ENCODE results near the gene CCDC60. TPM values are rescaled to one million over a fixed set of nuclear protein-coding genes. Genes with fewer than 3 reads are reported as not detected.

Gene CCDC60
- total RNA-seq, 2 experiments from 2014 or later = not detected

GRCh38 chr12:119460876-119461275 lies 126.3 kb downstream of the CCDC60 start:
- ChIA-PET POLR2A (no interaction called here), CTCF (interaction anchor here (1.4 kb wide), 1 partner anchor 17 kb away, joined by 3 read pairs; no protein-coding TSS in a partner anchor)
- Mint-ChIP-seq H3K4me1 (ENCODE audit: low read depth) (no peaks in the 10 kb centered on the region), H3K27ac (no peak overlapping the region), H3K4me3 (no peak overlapping the region), H3K36me3 (ENCODE audit: low read depth) (no peaks in the 10 kb centered on the region), H3K27me3 (ENCODE audit: low read depth) (no peaks in the 10 kb centered on the region), H3K9me3 (ENCODE audit: insufficient read depth) (no peaks in the 10 kb centered on the region)
- DNase-seq = no peak
- ATAC-seq = no peak

GRCh38 chr12:119461636-119462214 lies 127.2 kb downstream of the CCDC60 start:
- ChIA-PET POLR2A (no interaction called here), CTCF (no interaction called here)
- H3K36me3 Mint-ChIP-seq (ENCODE audit: low read depth) = no peaks in the 10 kb centered on the region
- no peaks in the 10 kb centered on the region for H3K27me3 Mint-ChIP-seq (ENCODE audit: low read depth)
- H3K4me3 Mint-ChIP-seq = no peak overlapping the region
- ATAC-seq (no peak), DNase-seq (no peak)
- H3K9me3 Mint-ChIP-seq (ENCODE audit: insufficient read depth) = no peaks in the 10 kb centered on the region
- no peaks in the 10 kb centered on the region for H3K4me1 Mint-ChIP-seq (ENCODE audit: low read depth)
- no peak overlapping the region for H3K27ac Mint-ChIP-seq

GRCh38 chr12:119463211-119463926 lies 128.8 kb downstream of the CCDC60 start:
- Mint-ChIP-seq H3K9me3 (ENCODE audit: insufficient read depth) (no peaks in the 10 kb centered on the region), H3K36me3 (ENCODE audit: low read depth) (no peaks in the 10 kb centered on the region), H3K4me3 (no peak overlapping the region), H3K4me1 (ENCODE audit: low read depth) (no peaks in the 10 kb centered on the region), H3K27ac (no peak overlapping the region), H3K27me3 (ENCODE audit: low read depth) (no peaks in the 10 kb centered on the region)
- ATAC-seq (no peak), DNase-seq (no peak)
- CTCF ChIA-PET = no interaction called here
- POLR2A ChIA-PET = interaction anchor here (0.6 kb wide), 1 partner anchor 254 kb away, joined by 5 read pairs; no protein-coding TSS in a partner anchor

- ATAC-seq = no peak
- Mint-ChIP-seq H3K36me3 (ENCODE audit: low read depth) (no peaks in the 10 kb centered on the region), H3K4me1 (ENCODE audit: low read depth) (no peaks in the 10 kb centered on the region), H3K27ac (no peak overlapping the region), H3K9me3 (ENCODE audit: insufficient read depth) (no peaks in the 10 kb centered on the region), H3K27me3 (ENCODE audit: low read depth) (no peaks in the 10 kb centered on the region), H3K4me3 (no peak overlapping the region)
- POLR2A ChIA-PET = no interaction called here
- CTCF ChIA-PET = no interaction called here
- no peak for DNase-seq
Measured at GRCh38 chr12:119468296-119468695, 133.8 kb downstream of the CCDC60 start.

- H3K27ac Mint-ChIP-seq = no peak overlapping the region
- H3K4me1 Mint-ChIP-seq (ENCODE audit: low read depth) = no peaks in the 10 kb centered on the region
- ATAC-seq = no peak
- CTCF ChIA-PET = no interaction called here
- no peaks in the 10 kb centered on the region for H3K9me3 Mint-ChIP-seq (ENCODE audit: insufficient read depth)
- H3K4me3 Mint-ChIP-seq = no peak overlapping the region
- POLR2A ChIA-PET = no interaction called here
- no peak for DNase-seq
- no peaks in the 10 kb centered on the region for H3K36me3 Mint-ChIP-seq (ENCODE audit: low read depth)
- H3K27me3 Mint-ChIP-seq (ENCODE audit: low read depth) = no peaks in the 10 kb centered on the region
Measured at GRCh38 chr12:119475650-119476049, 141.1 kb downstream of the CCDC60 start.

GRCh38 chr12:119476951-119477350 lies 142.4 kb downstream of the CCDC60 start:
- Mint-ChIP-seq H3K36me3 (ENCODE audit: low read depth) (no peaks in the 10 kb centered on the region), H3K4me1 (ENCODE audit: low read depth) (no peaks in the 10 kb centered on the region), H3K27ac (no peak overlapping the region), H3K27me3 (ENCODE audit: low read depth) (no peaks in the 10 kb centered on the region), H3K9me3 (ENCODE audit: insufficient read depth) (no peaks in the 10 kb centered on the region), H3K4me3 (no peak overlapping the region)
- ChIA-PET CTCF (interaction anchor here (1.0 kb wide), 1 partner anchor 63 kb away, joined by 3 read pairs; no protein-coding TSS in a partner anchor), POLR2A (no interaction called here)
- ATAC-seq = no peak
- DNase-seq = no peak

- no peaks in the 10 kb centered on the region for H3K36me3 Mint-ChIP-seq (ENCODE audit: low read depth)
- no peak overlapping the region for H3K27ac Mint-ChIP-seq
- DNase-seq = no peak
- no peak overlapping the region for H3K4me3 Mint-ChIP-seq
- no peaks in the 10 kb centered on the region for H3K27me3 Mint-ChIP-seq (ENCODE audit: low read depth)
- no peaks in the 10 kb centered on the region for H3K9me3 Mint-ChIP-seq (ENCODE audit: insufficient read depth)
- no peaks in the 10 kb centered on the region for H3K4me1 Mint-ChIP-seq (ENCODE audit: low read depth)
- CTCF ChIA-PET = interaction anchor here (1.4 to 2.2 kb wide), 2 partner anchors 32 to 35 kb away, joined by 3 to 8 read pairs; no protein-coding TSS in a partner anchor
- POLR2A ChIA-PET = no interaction called here
- ATAC-seq = no peak
Measured at GRCh38 chr12:119479121-119479561, 144.6 kb downstream of the CCDC60 start.

GRCh38 chr12:119480551-119480950 lies 146.0 kb downstream of the CCDC60 start:
- ChIA-PET POLR2A (no interaction called here), CTCF (interaction anchor here (2.2 kb wide), 1 partner anchor 36 kb away, joined by 8 read pairs; no protein-coding TSS in a partner anchor)
- Mint-ChIP-seq H3K4me3 (no peak overlapping the region), H3K36me3 (ENCODE audit: low read depth) (no peaks in the 10 kb centered on the region), H3K9me3 (ENCODE audit: insufficient read depth) (no peaks in the 10 kb centered on the region), H3K27ac (no peak overlapping the region), H3K4me1 (ENCODE audit: low read depth) (no peaks in the 10 kb centered on the region), H3K27me3 (ENCODE audit: low read depth) (no peaks in the 10 kb centered on the region)
- DNase-seq (no peak), ATAC-seq (no peak)

GRCh38 chr12:119486599-119487154 lies 152.1 kb downstream of the CCDC60 start:
- ChIA-PET POLR2A (no interaction called here), CTCF (no interaction called here)
- DNase-seq = no peak
- Mint-ChIP-seq H3K9me3 (ENCODE audit: insufficient read depth) (no peaks in the 10 kb centered on the region), H3K27ac (no peak overlapping the region), H3K4me1 (ENCODE audit: low read depth) (no peaks in the 10 kb centered on the region), H3K27me3 (ENCODE audit: low read depth) (no peaks in the 10 kb centered on the region), H3K36me3 (ENCODE audit: low read depth) (no peaks in the 10 kb centered on the region), H3K4me3 (no peak overlapping the region)
- ATAC-seq = no peak

- H3K36me3 Mint-ChIP-seq (ENCODE audit: low read depth) = no peaks in the 10 kb centered on the region
- ChIA-PET CTCF (no interaction called here), POLR2A (no interaction called here)
- DNase-seq = no peak
- no peaks in the 10 kb centered on the region for H3K9me3 Mint-ChIP-seq (ENCODE audit: insufficient read depth)
- H3K4me3 Mint-ChIP-seq = no peak overlapping the region
- H3K27ac Mint-ChIP-seq = no peak overlapping the region
- no peaks in the 10 kb centered on the region for H3K4me1 Mint-ChIP-seq (ENCODE audit: low read depth)
- peaks cover 3% of the 10 kb centered on the region for H3K27me3 Mint-ChIP-seq (ENCODE audit: low read depth)
- no peak for ATAC-seq
Measured at GRCh38 chr12:119491814-119492213, 157.3 kb downstream of the CCDC60 start.

- DNase-seq (no peak), ATAC-seq (no peak)
- Mint-ChIP-seq H3K9me3 (ENCODE audit: insufficient read depth) (no peaks in the 10 kb centered on the region), H3K27ac (no peak overlapping the region), H3K27me3 (ENCODE audit: low read depth) (peaks cover 8% of the 10 kb centered on the region), H3K4me1 (ENCODE audit: low read depth) (no peaks in the 10 kb centered on the region), H3K4me3 (no peak overlapping the region), H3K36me3 (ENCODE audit: low read depth) (no peaks in the 10 kb centered on the region)
- ChIA-PET POLR2A (no interaction called here), CTCF (interaction anchor here (1.4 kb wide), 1 partner anchor 45 kb away, joined by 4 read pairs; no protein-coding TSS in a partner anchor)
Measured at GRCh38 chr12:119500209-119500608, 165.7 kb downstream of the CCDC60 start.

GRCh38 chr12:119501052-119501451 lies 166.5 kb downstream of the CCDC60 start:
- peaks cover 8% of the 10 kb centered on the region for H3K27me3 Mint-ChIP-seq (ENCODE audit: low read depth)
- H3K27ac Mint-ChIP-seq = no peak overlapping the region
- ATAC-seq (no peak), DNase-seq (no peak)
- no peaks in the 10 kb centered on the region for H3K4me1 Mint-ChIP-seq (ENCODE audit: low read depth)
- ChIA-PET CTCF (interaction anchor here (1.4 kb wide), 1 partner anchor 44 kb away, joined by 4 read pairs; no protein-coding TSS in a partner anchor), POLR2A (no interaction called here)
- H3K4me3 Mint-ChIP-seq = no peak overlapping the region
- no peaks in the 10 kb centered on the region for H3K9me3 Mint-ChIP-seq (ENCODE audit: insufficient read depth)
- no peaks in the 10 kb centered on the region for H3K36me3 Mint-ChIP-seq (ENCODE audit: low read depth)

Measured in activated CD8-positive, alpha-beta T cell treated with anti-CD3 and anti-CD28 coated beads, Interleukin-2, amount 10 ng/mL, durations not matched to agents 7 days and 5 days (primary cell).